ENCODE data around the gene FAM98B.

Gene FAM98B

GRCh38 chr15:38487378-38487777 is 33.5 kb downstream of the FAM98B start:
- ATAC-seq: no peak
- TF ChIP-seq ZNF565 (CRISPR knock-in tag; conservative IDR thresholded peaks at IDR 0.05; ENCODE audit: low read depth): no peak
- TF ChIP-seq ZNF8 (CRISPR knock-in tag; IDR thresholded peaks at IDR 0.05): no peak
- no peak for TF ChIP-seq PATZ1 (CRISPR knock-in tag; IDR thresholded peaks at IDR 0.05; ENCODE audit: borderline replicate concordance)
- no peak for TF ChIP-seq OSR1 (CRISPR knock-in tag; IDR thresholded peaks at IDR 0.05)
- no peak for TF ChIP-seq CSDC2 (CRISPR knock-in tag; IDR thresholded peaks at IDR 0.05)
- TF ChIP-seq ZFP3 (CRISPR knock-in tag; IDR thresholded peaks at IDR 0.05): no peak
- no peak for TF ChIP-seq TOX (CRISPR knock-in tag; IDR thresholded peaks at IDR 0.05; ENCODE audit: borderline replicate concordance)
- no peak for TF ChIP-seq BACH2 (CRISPR knock-in tag; IDR thresholded peaks at IDR 0.05; ENCODE audit: borderline replicate concordance)
- TF ChIP-seq, protein P1, sequence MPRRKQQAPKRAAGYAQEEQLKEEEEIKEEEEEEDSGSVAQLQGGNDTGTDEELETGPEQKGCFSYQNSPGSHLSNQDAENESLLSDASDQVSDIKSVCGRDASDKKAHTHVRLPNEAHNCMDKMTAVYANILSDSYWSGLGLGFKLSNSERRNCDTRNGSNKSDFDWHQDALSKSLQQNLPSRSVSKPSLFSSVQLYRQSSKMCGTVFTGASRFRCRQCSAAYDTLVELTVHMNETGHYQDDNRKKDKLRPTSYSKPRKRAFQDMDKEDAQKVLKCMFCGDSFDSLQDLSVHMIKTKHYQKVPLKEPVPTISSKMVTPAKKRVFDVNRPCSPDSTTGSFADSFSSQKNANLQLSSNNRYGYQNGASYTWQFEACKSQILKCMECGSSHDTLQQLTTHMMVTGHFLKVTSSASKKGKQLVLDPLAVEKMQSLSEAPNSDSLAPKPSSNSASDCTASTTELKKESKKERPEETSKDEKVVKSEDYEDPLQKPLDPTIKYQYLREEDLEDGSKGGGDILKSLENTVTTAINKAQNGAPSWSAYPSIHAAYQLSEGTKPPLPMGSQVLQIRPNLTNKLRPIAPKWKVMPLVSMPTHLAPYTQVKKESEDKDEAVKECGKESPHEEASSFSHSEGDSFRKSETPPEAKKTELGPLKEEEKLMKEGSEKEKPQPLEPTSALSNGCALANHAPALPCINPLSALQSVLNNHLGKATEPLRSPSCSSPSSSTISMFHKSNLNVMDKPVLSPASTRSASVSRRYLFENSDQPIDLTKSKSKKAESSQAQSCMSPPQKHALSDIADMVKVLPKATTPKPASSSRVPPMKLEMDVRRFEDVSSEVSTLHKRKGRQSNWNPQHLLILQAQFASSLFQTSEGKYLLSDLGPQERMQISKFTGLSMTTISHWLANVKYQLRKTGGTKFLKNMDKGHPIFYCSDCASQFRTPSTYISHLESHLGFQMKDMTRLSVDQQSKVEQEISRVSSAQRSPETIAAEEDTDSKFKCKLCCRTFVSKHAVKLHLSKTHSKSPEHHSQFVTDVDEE (CRISPR knock-in tag; IDR thresholded peaks at IDR 0.05): no peak
- no peak for TF ChIP-seq RARB (CRISPR knock-in tag; IDR thresholded peaks at IDR 0.05)
- TF ChIP-seq ZC3H10 (CRISPR knock-in tag; IDR thresholded peaks at IDR 0.05): no peak
- no peak for TF ChIP-seq TCF4 (CRISPR knock-in tag; IDR thresholded peaks at IDR 0.05; ENCODE audit: borderline replicate concordance)
- TF ChIP-seq ARNTL (CRISPR knock-in tag; IDR thresholded peaks at IDR 0.05; ENCODE audit: borderline replicate concordance, low read depth): no peak
- no peak for TF ChIP-seq ESRRG (CRISPR knock-in tag; IDR thresholded peaks at IDR 0.05)
- TF ChIP-seq, protein P2, sequence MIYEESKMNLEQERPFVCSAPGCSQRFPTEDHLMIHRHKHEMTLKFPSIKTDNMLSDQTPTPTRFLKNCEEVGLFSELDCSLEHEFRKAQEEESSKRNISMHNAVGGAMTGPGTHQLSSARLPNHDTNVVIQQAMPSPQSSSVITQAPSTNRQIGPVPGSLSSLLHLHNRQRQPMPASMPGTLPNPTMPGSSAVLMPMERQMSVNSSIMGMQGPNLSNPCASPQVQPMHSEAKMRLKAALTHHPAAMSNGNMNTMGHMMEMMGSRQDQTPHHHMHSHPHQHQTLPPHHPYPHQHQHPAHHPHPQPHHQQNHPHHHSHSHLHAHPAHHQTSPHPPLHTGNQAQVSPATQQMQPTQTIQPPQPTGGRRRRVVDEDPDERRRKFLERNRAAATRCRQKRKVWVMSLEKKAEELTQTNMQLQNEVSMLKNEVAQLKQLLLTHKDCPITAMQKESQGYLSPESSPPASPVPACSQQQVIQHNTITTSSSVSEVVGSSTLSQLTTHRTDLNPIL (CRISPR knock-in tag; IDR thresholded peaks at IDR 0.05; ENCODE audit: low read depth): no peak
- TF ChIP-seq, protein P3, sequence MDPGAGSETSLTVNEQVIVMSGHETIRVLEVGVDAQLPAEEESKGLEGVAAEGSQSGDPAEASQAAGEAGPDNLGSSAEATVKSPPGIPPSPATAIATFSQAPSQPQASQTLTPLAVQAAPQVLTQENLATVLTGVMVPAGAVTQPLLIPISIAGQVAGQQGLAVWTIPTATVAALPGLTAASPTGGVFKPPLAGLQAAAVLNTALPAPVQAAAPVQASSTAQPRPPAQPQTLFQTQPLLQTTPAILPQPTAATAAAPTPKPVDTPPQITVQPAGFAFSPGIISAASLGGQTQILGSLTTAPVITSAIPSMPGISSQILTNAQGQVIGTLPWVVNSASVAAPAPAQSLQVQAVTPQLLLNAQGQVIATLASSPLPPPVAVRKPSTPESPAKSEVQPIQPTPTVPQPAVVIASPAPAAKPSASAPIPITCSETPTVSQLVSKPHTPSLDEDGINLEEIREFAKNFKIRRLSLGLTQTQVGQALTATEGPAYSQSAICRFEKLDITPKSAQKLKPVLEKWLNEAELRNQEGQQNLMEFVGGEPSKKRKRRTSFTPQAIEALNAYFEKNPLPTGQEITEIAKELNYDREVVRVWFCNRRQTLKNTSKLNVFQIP (CRISPR knock-in tag; IDR thresholded peaks at IDR 0.05; ENCODE audit: borderline replicate concordance, low read depth): no peak
- TF ChIP-seq ISL1 (CRISPR knock-in tag; IDR thresholded peaks at IDR 0.05): no peak
- no peak for TF ChIP-seq ZNF70 (CRISPR knock-in tag; IDR thresholded peaks at IDR 0.05)
- TF ChIP-seq GLIS3 (CRISPR knock-in tag; IDR thresholded peaks at IDR 0.05): no peak

DNA sequence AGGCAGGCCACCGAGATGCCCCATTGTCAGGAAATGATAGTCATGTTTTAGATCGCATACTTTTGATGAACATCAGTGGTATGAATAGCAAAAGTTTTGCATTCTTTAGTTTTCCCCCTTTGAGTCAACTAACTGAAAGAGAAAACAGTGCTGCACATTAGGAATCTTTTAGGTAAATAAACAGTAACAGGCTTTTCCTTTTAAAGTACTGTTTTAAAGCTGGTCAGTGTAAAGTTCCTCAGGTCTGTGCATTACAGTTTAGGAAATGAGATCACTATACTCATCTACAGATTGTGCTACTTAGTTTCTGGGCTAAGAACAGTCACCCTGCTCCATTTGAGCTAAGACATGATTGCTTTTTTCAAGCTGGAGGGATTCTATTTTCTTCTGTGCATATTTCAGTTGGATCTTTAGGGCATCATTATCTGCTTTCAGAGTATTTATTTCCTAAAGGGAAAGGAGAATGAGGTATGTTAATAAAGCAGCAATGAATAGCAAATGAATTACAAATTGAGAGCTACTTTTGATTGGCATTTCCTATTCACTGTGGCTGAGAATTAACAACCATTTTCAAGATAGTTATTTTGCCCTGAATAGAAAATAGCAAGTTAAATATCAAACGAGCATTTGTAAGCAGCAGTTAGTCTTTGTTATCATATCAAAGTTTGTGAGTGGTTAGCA is 36.5 kb downstream of the FAM98B start:
- TF ChIP-seq, protein P1 (CRISPR knock-in tag; IDR thresholded peaks at IDR 0.05): no peak
- TF ChIP-seq, protein P3 (CRISPR knock-in tag; IDR thresholded peaks at IDR 0.05; ENCODE audit: borderline replicate concordance, low read depth): no peak
- TF ChIP-seq OSR1 (CRISPR knock-in tag; IDR thresholded peaks at IDR 0.05): no peak
- TF ChIP-seq ZNF565 (CRISPR knock-in tag; conservative IDR thresholded peaks at IDR 0.05; ENCODE audit: low read depth): no peak
- TF ChIP-seq PATZ1 (CRISPR knock-in tag; IDR thresholded peaks at IDR 0.05; ENCODE audit: borderline replicate concordance): no peak
- no peak for TF ChIP-seq ZNF70 (CRISPR knock-in tag; IDR thresholded peaks at IDR 0.05)
- no peak for TF ChIP-seq BACH2 (CRISPR knock-in tag; IDR thresholded peaks at IDR 0.05; ENCODE audit: borderline replicate concordance)
- no peak for TF ChIP-seq ARNTL (CRISPR knock-in tag; IDR thresholded peaks at IDR 0.05; ENCODE audit: borderline replicate concordance, low read depth)
- TF ChIP-seq GLIS3 (CRISPR knock-in tag; IDR thresholded peaks at IDR 0.05): no peak
- no peak for TF ChIP-seq ZC3H10 (CRISPR knock-in tag; IDR thresholded peaks at IDR 0.05)
- TF ChIP-seq CSDC2 (CRISPR knock-in tag; IDR thresholded peaks at IDR 0.05): no peak
- TF ChIP-seq ISL1 (CRISPR knock-in tag; IDR thresholded peaks at IDR 0.05): no peak
- TF ChIP-seq ZNF8 (CRISPR knock-in tag; IDR thresholded peaks at IDR 0.05): no peak
- TF ChIP-seq CSRNP3 (CRISPR knock-in tag; IDR thresholded peaks at IDR 0.05): no peak
- TF ChIP-seq ZFP30 (CRISPR knock-in tag; IDR thresholded peaks at IDR 0.05): no peak
- no peak for TF ChIP-seq RARB (CRISPR knock-in tag; IDR thresholded peaks at IDR 0.05)
- peak; percentile 38; the same call in 2 of the 3 replicates for ATAC-seq
